CD14-positive monocyte (primary cell): Measurements from ENCODE around the gene SORBS2. TPM values are rescaled to one million over a fixed set of nuclear protein-coding genes. Genes with fewer than 3 reads are reported as not detected.

Experiments
- DNase-seq, 3 donors: peaks; one replicate each; pipeline ENCODE4 v3.0.0-alpha.2; 2011 to 2022
- H2AFZ ChIP-seq: 2 replicates; pipeline ENCODE4 v1.6.0; 2012; ENCODE audit warnings: mild to moderate bottlenecking, low read depth, low read length, inconsistent platforms; ENCODE audit not compliant: insufficient read depth, poor library complexity, severe bottlenecking
- H3K27ac ChIP-seq, 2 donors: 1 replicate in 1 of 2; 2 replicates in 1 of 2; pipeline ENCODE4 v1.5.1; 2012 to 2013; ENCODE audit warnings: low read length in 2 of 2, control low read depth in 1 of 2, inconsistent platforms in 1 of 2, low read depth in 1 of 2, mild to moderate bottlenecking in 1 of 2
- H3K27me3 ChIP-seq, 2 donors: one replicate each; pipeline versions ENCODE4 v1.6.0 to v1.6.1; 2011 to 2013; ENCODE audit warnings: low read length in 2 of 2; ENCODE audit not compliant: control insufficient read depth in 2 of 2, insufficient read depth in 2 of 2
- H3K36me3 ChIP-seq, 2 donors: replicated peaks in 1 of 2; 1 replicate in 1 of 2; 2 replicates in 1 of 2; pipeline versions ENCODE4 v1.5.1 to v1.6.1; 2012 to 2013; ENCODE audit warnings: low read length in 2 of 2, control low read depth in 1 of 2, inconsistent platforms in 1 of 2, mild to moderate bottlenecking in 1 of 2; ENCODE audit not compliant: insufficient read depth in 2 of 2, control insufficient read depth in 1 of 2
- H3K4me1 ChIP-seq, 2 donors: 1 replicate in 1 of 2; 2 replicates in 1 of 2; pipeline versions ENCODE4 v1.5.1 to v1.6.1; 2012 to 2013; ENCODE audit warnings: low read length in 2 of 2, control low read depth in 1 of 2, inconsistent platforms in 1 of 2, mild to moderate bottlenecking in 1 of 2, moderate library complexity in 1 of 2; ENCODE audit not compliant: insufficient read depth in 2 of 2, control insufficient read depth in 1 of 2
- H3K4me2 ChIP-seq: replicated peaks from 2 replicates; pipeline ENCODE3; 2012; ENCODE audit warnings: low read length, moderate library complexity, mild to moderate bottlenecking; ENCODE audit not compliant: poor library complexity, severe bottlenecking; ENCODE audit errors: extremely low read depth
- H3K4me3 ChIP-seq, 3 experiments: fragments of 200-600 bp in 1 of 3; sonication (generic) in 1 of 3; replicated peaks in 1 of 3; 1 replicate in 2 of 3; 2 replicates in 1 of 3; pipeline ENCODE4 v1.5.1; 2011 to 2013; ENCODE audit warnings: low read length in 3 of 3, mild to moderate bottlenecking in 3 of 3, control low read depth in 2 of 3, low read depth in 2 of 3, inconsistent platforms in 1 of 3, moderate library complexity in 1 of 3
- H3K79me2 ChIP-seq: 2 replicates; pipeline ENCODE4 v1.6.0; 2012; ENCODE audit warnings: mild to moderate bottlenecking, control low read depth, inconsistent platforms, low read length, moderate library complexity; ENCODE audit not compliant: insufficient read depth
- H3K9ac ChIP-seq: 2 replicates; pipeline ENCODE4 v1.6.0; 2017; ENCODE audit warnings: low read length, mild to moderate bottlenecking; ENCODE audit not compliant: insufficient read depth, poor library complexity, severe bottlenecking
- H3K9me3 ChIP-seq, 2 donors: replicated peaks in 1 of 2; 1 replicate in 1 of 2; 2 replicates in 1 of 2; pipeline versions ENCODE4 v1.5.1 to v1.6.1; 2012 to 2013; ENCODE audit warnings: low read length in 2 of 2, control low read depth in 1 of 2; ENCODE audit not compliant: control insufficient read depth in 1 of 2, insufficient read depth in 1 of 2
- H4K20me1 ChIP-seq: 2 replicates; pipeline ENCODE4 v1.6.0; 2012; ENCODE audit warnings: mild to moderate bottlenecking, low read length, control low read depth, moderate library complexity; ENCODE audit not compliant: insufficient read depth
- H3K27ac Mint-ChIP-seq, 7 donors: one replicate each; pipeline ENCODE4 v1.8.0; 2020; ENCODE audit warnings: mild to moderate bottlenecking in 7 of 7, mixed read lengths in 7 of 7, moderate library complexity in 6 of 7, inconsistent platforms in 2 of 7
- H3K27me3 Mint-ChIP-seq, 3 donors: one replicate each; pipeline ENCODE4 v1.8.0; 2021 to 2022; ENCODE audit warnings: low read depth in 3 of 3, mild to moderate bottlenecking in 3 of 3, mixed read lengths in 3 of 3, moderate library complexity in 3 of 3, inconsistent platforms in 1 of 3
- H3K36me3 Mint-ChIP-seq, 2 donors: one replicate each; pipeline ENCODE4 v1.8.0; 2020; ENCODE audit warnings: mixed read lengths in 2 of 2, inconsistent platforms in 1 of 2, mild to moderate bottlenecking in 1 of 2
- H3K4me1 Mint-ChIP-seq: one replicate; pipeline ENCODE4 v1.8.0; 2020; ENCODE audit warnings: mild to moderate bottlenecking, mixed read lengths
- H3K4me3 Mint-ChIP-seq, 2 donors: one replicate each; pipeline ENCODE4 v1.8.0; 2020; ENCODE audit warnings: mild to moderate bottlenecking in 2 of 2, mixed read lengths in 2 of 2, moderate library complexity in 1 of 2
- H3K9me3 Mint-ChIP-seq, 7 donors: one replicate each; pipeline ENCODE4 v1.8.0; 2020 to 2022; ENCODE audit warnings: mixed read lengths in 7 of 7, mild to moderate bottlenecking in 6 of 7, moderate library complexity in 6 of 7, inconsistent platforms in 2 of 7
- CTCF ChIP-seq: fragments of 200-600 bp; IDR thresholded peaks from one replicate; pipeline ENCODE4 v1.8.0; 2022; ENCODE audit warnings: antibody characterized with exemption, mild to moderate bottlenecking
- WGBS: methylation state at CpG from one replicate; pipeline ENCODE4 v1.1.5; 2013; ENCODE audit warnings: missing lambda C conversion rate; ENCODE audit not compliant: insufficient coverage; 5-methylcytosine and 5-hydroxymethylcytosine counted together
- intact Hi-C, 2 donors: fragments of 100-400 bp; cut with micrococcal nuclease; formaldehyde crosslinking; loops; one replicate each; pipeline versions ENCODE4 v1.15.0 to v1.15.1; 2023
- polyA plus RNA-seq, 3 donors: library from polyadenylated mRNA; depleted of rRNA in 1 of 3; unstranded in 2 of 3; stranded (reverse) in 1 of 3; fragments of 300-500 nt in 2 of 3; fragments of >200 nt in 1 of 3; fragmentation: Illumina TruSeq in 2 of 3; gene quantifications; 1 replicate in 2 of 3; 2 replicates in 1 of 3; pipeline ENCODE4 v1.2.3, GENCODE V29; 2012 to 2021

SORBS2 gene
- polyA plus RNA-seq, 3 donors, result not detected

GRCh38 chr4:185767528-185767927, 44.5 kb downstream of the SORBS2 start:
- TF ChIP-seq CTCF, result no peak
- Histone ChIP-seq H3K27ac (no peak overlapping the region), H2AFZ (no peak overlapping the region), H3K27me3 (peaks cover 0 to 6% of the 10 kb centered on the region in 2 donors), H3K9ac (no peak overlapping the region), H3K4me3 (no peak overlapping the region), H3K4me1 (no peaks in the 10 kb centered on the region), H3K4me2 (no peak overlapping the region), H3K36me3 (no peaks in the 10 kb centered on the region), H3K79me2 (no peaks in the 10 kb centered on the region), H4K20me1 (no peaks in the 10 kb centered on the region), H3K9me3 (no peaks in the 10 kb centered on the region)
- intact Hi-C loops, result no loop called here
- H3K4me3 Mint-ChIP-seq, result no peak overlapping the region
- H3K27me3 Mint-ChIP-seq, result peaks cover 2 to 7% (median 6%) of the 10 kb centered on the region in 3 donors
- no peaks in the 10 kb centered on the region for H3K36me3 Mint-ChIP-seq
- no peak overlapping the region for H3K27ac Mint-ChIP-seq
- 94% methylated on average over 4 of the region's 4 CpGs for WGBS
- H3K9me3 Mint-ChIP-seq, result peaks cover 0 to 10% (median 2%) of the 10 kb centered on the region in 7 donors
- DNase-seq, result no peak
- no peaks in the 10 kb centered on the region for H3K4me1 Mint-ChIP-seq

GRCh38 chr4:185764876-185765275, 47.1 kb downstream of the SORBS2 start:
- Histone ChIP-seq H3K79me2 (no peaks in the 10 kb centered on the region), H2AFZ (no peak overlapping the region), H4K20me1 (no peaks in the 10 kb centered on the region), H3K36me3 (no peaks in the 10 kb centered on the region), H3K9me3 (no peaks in the 10 kb centered on the region), H3K27me3 (peaks cover 2 to 3% of the 10 kb centered on the region in 2 donors), H3K9ac (no peak overlapping the region), H3K4me3 (no peak overlapping the region), H3K4me2 (no peak overlapping the region), H3K27ac (no peak overlapping the region), H3K4me1 (no peaks in the 10 kb centered on the region)
- DNase-seq, result no peak
- TF ChIP-seq CTCF, result no peak
- Mint-ChIP-seq H3K4me3 (no peak overlapping the region), H3K27ac (no peak overlapping the region), H3K36me3 (no peaks in the 10 kb centered on the region), H3K9me3 (peaks cover 0 to 6% (median 2%) of the 10 kb centered on the region in 7 donors), H3K27me3 (peaks cover 9 to 10% (median 9%) of the 10 kb centered on the region in 3 donors), H3K4me1 (no peaks in the 10 kb centered on the region)
- intact Hi-C loops, result no loop called here
